ENCODE measurements around the gene GSK3A.

The GSK3A gene

DNA sequence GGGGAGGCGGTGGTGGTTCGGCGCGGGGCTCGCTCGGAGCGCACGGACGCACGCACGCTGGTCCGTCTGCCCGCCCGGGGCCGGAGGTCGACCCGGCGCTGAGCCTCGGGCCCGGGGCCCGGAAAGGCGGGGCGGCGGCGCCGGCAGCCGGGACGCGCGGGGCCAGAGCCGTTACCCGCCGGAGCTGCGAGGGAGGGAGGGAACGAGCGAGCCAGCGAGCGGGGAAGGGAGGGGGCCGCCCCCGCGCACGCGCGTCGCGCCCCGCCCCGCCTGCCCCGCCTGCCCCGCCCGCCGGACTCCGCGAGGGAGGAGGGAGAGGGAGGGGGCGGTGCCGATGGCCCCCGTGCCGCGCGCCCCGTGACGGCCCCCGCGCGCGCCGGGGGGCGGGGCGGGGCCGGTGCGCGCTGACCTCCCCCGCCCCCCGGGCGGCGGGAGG is 41.7 kb upstream of the GSK3A start:
- no peak for TF ChIP-seq CTCF (IDR thresholded peaks at IDR 0.05; ENCODE audit: low read depth, low read length)
- DNase-seq (ENCODE audit: extremely low read depth, low read depth): peak; percentile 57

DNA sequence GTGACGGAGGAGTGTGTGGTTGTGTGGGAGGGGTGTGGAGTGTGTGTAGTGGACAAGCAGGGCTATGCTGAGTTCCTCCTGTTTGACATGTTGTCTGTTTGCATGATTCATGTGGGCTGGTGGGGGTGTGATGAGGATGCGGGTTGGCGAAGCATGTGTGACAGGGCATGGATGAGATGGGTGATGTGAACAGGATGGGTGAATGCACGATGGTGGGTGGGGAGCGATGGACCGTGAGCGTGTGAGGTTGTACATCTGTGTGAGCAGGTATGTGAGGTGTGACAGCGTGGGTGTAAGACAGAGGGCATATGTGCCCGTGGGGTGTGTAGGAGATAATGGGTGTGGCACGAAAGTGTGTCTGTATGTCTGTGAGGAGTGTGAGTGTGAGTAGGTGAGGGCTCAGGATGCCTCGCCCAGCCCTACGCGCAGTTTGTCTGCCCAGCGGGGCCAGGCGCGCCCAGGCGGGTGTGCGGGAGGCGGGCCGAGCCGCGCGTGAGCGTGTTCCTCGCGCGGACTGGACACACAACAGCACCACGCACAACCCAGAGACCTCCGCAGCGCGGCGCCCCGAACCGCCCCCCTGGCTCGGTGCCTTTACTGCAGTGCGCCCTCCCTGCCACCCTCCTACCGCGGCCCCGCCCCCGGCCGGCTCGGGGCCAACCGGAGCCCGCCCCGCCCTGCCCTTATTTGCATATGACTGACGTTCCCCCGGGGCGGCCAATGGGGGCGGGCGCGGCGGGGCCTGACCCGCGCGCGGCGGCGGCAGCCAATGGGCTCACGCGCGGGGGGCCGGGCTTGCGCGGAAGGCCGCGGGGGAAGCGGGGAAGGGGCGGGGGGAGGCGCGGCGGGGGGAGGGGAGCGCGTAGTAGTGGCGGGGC is 41.0 kb upstream of the GSK3A start:
- peak; percentile 81 for DNase-seq (ENCODE audit: extremely low read depth, low read depth)
- TF ChIP-seq CTCF (IDR thresholded peaks at IDR 0.05; ENCODE audit: low read depth, low read length): no peak

DNA sequence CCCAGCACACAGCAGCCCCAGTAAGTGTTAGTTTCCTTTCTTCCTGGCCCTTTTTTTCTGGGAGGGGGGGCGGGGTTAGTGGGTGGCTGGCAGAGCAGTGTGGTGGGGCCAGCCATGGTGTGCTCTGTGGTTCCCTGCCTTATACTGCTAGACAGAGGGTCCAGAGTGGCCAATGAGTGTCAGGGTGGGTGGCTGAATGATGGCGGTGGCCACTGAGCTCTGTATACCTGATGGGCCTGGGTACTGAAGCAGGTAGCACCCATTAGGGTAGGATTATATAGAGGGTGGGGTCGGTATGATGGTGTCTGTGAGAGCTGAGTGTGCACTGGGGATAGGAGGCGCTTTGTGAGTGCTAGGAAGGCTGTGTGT is 40.4 kb upstream of the GSK3A start:
- no peak for TF ChIP-seq CTCF (IDR thresholded peaks at IDR 0.05; ENCODE audit: low read depth, low read length)
- no peak for DNase-seq (ENCODE audit: extremely low read depth, low read depth)

DNA sequence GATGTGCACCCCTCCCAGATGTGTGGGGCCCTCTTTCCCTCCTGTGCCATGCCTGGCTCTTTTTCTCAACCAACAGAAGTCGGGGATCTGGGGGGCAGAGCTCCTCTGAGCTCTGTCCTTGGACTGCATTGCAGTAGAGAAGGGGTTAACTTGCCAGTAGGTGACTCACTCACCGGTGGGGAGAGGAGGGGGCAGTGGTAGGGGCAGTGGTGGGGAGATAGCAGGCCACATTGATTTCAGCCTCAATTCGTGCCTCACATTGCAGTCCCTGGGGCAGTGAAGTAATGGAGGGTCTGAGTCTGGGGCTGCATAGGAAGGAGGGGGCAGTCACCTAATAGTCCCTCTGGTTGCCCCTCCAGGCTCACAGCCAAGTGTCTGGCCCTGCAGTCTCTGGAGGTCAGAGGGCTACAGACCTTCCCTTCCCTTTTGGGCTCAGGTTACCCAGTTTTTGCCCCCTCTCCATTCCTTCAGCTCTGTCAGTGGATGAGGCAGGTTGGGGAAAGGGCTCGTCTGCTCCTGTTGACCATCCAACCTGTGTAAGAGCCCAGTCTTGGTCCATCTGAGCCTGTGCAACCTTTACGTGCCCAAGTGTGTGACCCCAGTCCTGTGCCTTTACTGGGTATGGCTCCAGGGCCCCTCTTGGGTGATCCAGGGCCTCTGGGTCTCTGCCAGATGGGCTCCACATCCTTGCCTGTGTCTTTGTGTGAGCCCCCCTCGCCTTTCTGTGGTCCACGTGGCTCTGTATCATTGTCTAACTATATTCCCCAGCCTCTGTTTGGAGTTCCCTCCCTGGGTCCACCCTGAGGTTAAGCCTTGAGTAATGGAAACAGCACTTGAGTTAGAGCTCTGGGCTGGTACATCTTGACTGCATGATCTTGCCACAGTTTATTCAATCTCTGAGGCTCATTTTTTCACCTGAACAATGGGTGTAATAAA is 39.7 kb upstream of the GSK3A start:
- DNase-seq (ENCODE audit: extremely low read depth, low read depth): no peak
- TF ChIP-seq CTCF (IDR thresholded peaks at IDR 0.05; ENCODE audit: low read depth, low read length): no peak

DNA sequence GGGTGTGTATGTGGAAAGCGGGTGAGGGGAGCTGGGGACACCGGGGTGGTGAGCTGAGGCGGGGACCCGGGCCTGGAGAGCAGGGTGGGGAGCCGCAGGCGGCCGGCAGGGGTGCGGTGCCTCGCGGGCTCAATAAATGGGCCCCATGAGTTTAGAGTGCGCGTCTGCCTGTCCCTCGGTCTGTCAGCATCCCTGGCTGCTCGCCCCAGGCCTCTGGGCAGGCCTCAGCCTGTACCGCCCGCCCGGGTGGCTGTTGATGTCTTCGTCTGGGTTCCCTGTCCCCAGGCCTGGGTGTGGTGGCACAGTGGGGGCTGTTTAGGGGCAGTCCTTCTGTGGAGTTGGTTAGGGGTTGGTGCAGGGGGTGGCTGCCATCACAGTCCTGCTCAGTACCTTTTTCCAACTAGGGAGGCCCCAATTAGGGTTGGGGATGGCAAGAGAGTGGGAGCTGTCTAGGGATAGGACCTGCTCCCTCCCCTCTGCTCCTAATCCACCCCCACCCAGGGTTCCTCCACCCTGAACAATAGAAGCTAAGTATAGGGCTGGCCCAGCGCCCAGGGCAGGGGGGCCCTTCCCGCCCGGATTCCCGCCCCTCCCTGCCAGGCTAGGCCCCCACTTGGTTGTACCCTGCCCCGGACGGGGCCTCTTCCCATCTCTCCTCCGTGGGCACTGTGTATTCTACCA is 38.9 kb upstream of the GSK3A start:
- no peak for TF ChIP-seq CTCF (IDR thresholded peaks at IDR 0.05; ENCODE audit: low read depth, low read length)
- DNase-seq (ENCODE audit: extremely low read depth, low read depth): no peak

GRCh38 chr19:42280815-42281145 is 38.4 kb upstream of the GSK3A start:
- no peak for DNase-seq (ENCODE audit: extremely low read depth, low read depth)
- TF ChIP-seq CTCF (IDR thresholded peaks at IDR 0.05; ENCODE audit: low read depth, low read length): no peak

Data from AG09319 (cell line).